GM18505 (cell line): ENCODE data around the gene PRLR.

Experiments
- ATAC-seq: cut with Tn5 transposase; IDR thresholded peaks from one replicate; pipeline ENCODE4 v1.9.1; 2021; ENCODE audit not compliant: unreplicated experiment
- POLR2A ChIP-seq: IDR thresholded peaks from 4 replicates; pipeline ENCODE4 v1.6.1; 2011; ENCODE audit warnings: borderline replicate concordance; ENCODE audit not compliant: insufficient read depth, insufficient read length; ENCODE audit errors: extremely low read depth

Gene PRLR

GRCh38 chr5:35096216-35096615 is 134.1 kb downstream of the PRLR start:
- no peak for ATAC-seq
- TF ChIP-seq POLR2A: no peak

GRCh38 chr5:35095366-35095765 is 134.9 kb downstream of the PRLR start:
- ATAC-seq: no peak
- no peak for TF ChIP-seq POLR2A

- TF ChIP-seq POLR2A: no peak
- ATAC-seq: no peak
These were observed 135.3 kb downstream of the PRLR start for GRCh38 chr5:35094948-35095347.

- no peak for TF ChIP-seq POLR2A
These were observed 137.6 kb downstream of the PRLR start for GRCh38 chr5:35092703-35093102.

GRCh38 chr5:35091704-35092103 is 138.6 kb downstream of the PRLR start:
- TF ChIP-seq POLR2A: no peak
- no peak for ATAC-seq

More at GRCh38 chr5:35092703-35093102, 137.6 kb downstream of the PRLR start:
- ATAC-seq: no peak

GRCh38 chr5:35089334-35090314 is 140.7 kb downstream of the PRLR start:
- TF ChIP-seq POLR2A: no peak
- no peak for ATAC-seq

GRCh38 chr5:35087991-35088390 is 142.3 kb downstream of the PRLR start:
- TF ChIP-seq POLR2A: no peak
- ATAC-seq: no peak

- ATAC-seq: no peak
- no peak for TF ChIP-seq POLR2A
These were observed 147.1 kb downstream of the PRLR start for GRCh38 chr5:35083150-35083549.

- TF ChIP-seq POLR2A: no peak
- ATAC-seq: no peak
These were observed 147.8 kb downstream of the PRLR start for GRCh38 chr5:35082530-35082929.

GRCh38 chr5:35081134-35081533 is 149.2 kb downstream of the PRLR start:
- TF ChIP-seq POLR2A: no peak
- no peak for ATAC-seq

GRCh38 chr5:35073160-35073559 is 157.1 kb downstream of the PRLR start:
- no peak for TF ChIP-seq POLR2A
- ATAC-seq: no peak

- TF ChIP-seq POLR2A: no peak
- no peak for ATAC-seq
These were observed 161.1 kb downstream of the PRLR start for GRCh38 chr5:35069188-35069587.

GRCh38 chr5:35067985-35068384 is 162.3 kb downstream of the PRLR start:
- no peak for TF ChIP-seq POLR2A
- ATAC-seq: no peak

GRCh38 chr5:35066260-35066795 is 164.0 kb downstream of the PRLR start:
- no peak for TF ChIP-seq POLR2A
- peak; percentile 89 for ATAC-seq
